NAMALWA (cell line): Measurements from ENCODE around the gene IL20.

Source experiments
- DNase-seq: peaks from one replicate; pipeline ENCODE4 v3.0.0-alpha.2; 2015; ENCODE audit warnings: low spot score

IL20 gene

DNA sequence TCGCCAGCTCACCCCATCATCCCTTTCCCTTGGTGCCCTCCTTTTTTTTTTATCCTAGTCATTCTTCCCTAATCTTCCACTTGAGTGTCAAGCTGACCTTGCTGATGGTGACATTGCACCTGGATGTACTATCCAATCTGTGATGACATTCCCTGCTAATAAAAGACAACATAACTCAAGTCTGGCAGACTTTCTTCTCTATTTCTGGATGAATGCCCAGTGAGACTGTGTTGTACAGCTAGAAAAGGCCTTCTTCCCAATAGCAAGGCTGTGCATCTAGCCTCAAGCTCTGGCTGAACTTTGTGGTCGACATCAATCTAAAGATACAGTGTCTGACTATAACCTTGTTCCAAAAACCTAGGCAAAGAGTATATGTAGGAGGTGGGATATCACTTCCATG lies 38.3 kb downstream of the IL20 start:
- DNase-seq = no peak

DNA sequence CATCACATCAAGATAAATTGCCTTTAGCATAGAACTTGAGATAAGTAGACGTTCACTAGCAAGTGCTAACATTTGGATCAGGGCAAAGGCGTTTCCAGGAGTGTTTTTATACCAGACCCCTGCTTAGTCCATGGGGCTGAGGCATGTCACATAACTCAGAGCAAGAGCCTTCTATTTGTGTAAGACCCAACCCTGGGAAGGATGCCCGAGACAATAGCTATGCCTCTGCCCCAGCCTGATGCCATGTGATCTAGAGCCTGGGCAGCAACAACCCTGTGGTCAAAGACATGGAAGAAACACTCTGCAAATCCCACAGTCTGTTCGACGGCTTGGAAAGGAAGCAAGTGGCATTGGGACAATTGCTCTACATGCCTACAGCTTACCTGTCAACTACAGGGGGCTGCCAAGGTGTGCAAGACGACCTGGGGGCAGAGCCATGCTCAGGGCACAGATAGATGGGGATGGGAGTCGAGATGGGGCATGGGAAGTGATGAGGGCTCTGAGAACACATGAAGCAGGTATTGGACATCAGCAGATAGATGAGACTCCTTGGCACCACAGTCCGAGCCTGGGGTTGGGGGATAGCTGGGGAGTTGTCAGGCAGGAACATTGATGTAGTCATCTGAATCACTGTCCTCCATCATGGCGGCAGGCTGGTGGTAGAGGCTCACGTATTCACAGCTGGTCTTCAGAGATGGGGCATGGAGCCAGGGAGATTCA lies 39.2 kb downstream of the IL20 start:
- no peak for DNase-seq

DNA sequence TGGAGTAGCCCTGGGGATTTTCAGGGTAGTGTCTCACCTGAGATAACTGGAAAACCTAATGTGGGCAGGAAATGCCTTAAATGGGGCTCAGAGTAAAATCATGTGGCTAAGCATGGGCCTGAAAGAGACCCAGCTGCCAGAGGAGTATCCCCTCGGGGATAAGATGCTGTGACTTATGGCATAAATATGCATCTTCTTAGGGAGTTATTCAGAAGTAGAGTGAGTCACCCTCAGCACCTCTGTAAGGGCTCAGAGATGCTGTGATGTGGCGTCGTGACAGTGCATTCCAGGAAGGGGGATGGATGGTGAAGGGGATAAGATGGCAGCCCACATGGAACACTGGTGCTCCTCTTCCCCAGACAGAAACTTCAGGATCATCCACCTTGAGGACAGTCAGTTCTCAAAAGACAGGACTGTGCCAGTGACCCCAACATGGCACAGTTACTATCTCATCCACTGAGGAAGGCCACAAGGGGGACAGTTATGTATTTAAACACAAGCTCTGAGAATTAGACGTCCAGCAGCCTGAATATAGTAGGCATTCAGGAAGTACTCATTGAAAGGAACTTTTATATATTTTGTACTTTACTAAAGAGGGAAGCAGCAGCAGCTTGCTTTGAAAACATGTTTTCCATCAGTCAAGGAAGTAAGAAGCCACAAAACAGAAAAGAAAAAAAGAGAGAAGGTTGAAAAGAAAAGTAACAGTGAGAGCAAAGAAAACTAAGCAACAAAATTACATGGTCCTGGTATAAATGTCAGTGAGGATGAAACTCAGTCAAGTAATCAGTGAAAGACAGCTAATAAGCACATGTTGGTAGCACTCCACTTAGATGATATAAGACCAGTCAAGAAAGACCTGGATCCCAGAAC lies 40.1 kb downstream of the IL20 start:
- peak; percentile 65 for DNase-seq

DNA sequence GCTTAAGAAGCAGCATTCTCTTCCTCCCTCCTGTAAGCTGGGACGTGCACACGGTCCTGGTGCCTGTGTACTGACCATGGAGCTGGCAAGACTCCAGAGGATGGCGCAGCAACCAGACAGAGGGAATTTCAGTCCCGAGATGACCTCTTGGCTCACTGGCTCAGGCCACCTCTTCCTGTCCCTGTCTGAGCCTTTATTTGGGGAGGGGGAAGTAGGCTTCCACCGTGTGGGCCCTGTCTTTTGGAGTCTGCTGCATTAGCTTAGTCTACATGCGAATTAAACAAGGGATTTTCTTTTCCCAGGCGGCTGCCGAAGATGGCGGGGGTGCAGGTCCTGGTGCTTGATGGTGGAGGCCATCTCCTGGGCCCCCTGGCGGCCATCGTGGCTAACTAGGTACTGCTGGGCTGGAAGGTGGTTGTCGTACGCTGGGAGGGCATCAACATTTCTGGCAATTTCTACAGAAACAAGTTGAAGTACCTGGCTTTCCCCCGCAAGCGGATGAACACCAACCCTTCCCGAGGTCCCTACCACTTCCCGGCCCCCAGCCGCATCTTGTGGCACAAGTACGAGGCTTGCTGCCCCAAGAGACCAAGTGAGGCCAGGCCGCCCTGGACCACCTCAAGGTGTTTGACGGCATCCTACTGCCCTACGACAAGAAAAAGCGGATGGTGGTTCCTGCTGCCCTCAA lies 42.0 kb downstream of the IL20 start:
- no peak for DNase-seq

DNA sequence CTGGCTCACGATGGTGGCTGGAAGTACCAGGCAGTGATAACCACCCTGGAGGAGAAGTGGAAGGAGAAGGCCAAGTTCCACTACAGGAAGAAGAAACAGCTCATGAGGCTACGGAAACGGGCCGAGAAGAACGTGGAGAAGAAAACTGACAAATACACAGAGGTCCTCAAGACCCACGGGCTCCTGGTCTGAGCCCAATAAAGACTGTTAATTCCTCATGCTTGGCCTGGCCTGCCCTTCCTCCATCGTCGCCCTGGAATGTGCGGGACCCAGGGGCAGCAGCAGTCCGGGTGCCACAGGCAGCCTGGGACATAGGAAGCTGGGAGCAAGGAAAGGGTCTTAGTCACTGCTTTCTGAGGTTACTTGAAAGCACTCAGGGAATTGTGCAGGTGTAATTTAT lies 42.6 kb downstream of the IL20 start:
- DNase-seq = no peak

DNA sequence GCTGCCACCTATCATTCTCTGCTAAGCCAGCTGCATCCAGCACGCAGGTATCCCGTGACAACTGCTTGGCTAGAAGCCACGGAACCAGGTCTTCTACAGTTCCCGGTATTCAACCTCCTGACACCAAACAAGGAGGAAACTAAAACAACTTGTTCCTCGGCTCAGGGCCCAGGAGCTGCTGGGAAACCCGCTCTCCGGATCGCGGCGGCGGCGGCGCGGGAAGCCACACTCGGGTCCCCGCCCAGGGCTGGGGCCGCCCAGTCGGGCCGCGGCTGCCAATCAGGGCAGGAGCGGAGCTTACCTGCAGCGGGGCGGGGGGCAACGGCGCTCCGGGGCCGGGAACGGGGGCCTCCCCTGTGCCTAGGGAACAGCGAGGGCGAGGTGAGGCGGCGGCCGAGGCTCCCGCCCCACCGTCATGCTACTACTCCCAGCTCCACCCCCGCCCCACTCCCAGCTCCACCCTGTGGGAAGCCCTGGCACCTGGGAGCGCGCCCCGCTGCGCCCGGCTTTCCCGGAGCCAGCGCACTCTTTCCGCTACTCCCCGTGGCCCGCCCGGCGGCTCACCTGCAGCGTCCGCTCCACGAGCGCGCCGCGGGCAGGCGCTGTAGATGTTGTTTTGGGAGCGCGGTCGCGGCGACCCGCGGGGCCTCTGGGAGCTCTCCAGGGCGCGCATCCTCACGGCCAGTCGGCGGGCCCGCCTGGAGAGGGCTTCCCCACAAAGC lies 43.9 kb downstream of the IL20 start:
- no peak for DNase-seq

DNA sequence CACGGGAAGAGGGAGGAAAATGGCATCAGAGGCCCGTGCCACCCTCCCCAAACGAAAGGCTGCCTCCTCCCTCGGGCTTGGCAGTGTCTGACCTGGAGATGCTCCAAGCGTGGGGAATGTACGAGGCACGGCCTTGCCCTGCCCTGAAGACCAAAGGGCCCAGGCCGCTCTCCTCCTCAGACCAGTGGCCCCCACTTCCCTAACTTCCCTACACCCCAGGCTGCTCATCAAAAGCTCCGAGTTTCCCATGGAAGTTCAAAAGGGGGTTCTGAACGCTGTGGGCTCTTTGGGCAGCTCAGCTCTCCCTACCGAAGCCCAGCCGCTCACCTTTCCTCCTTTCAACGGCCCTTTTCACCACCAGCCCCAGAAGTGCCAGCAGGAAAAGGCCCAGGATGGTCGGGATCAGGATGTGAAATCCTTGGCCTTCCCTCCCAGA lies 44.5 kb downstream of the IL20 start:
- DNase-seq = no peak

DNA sequence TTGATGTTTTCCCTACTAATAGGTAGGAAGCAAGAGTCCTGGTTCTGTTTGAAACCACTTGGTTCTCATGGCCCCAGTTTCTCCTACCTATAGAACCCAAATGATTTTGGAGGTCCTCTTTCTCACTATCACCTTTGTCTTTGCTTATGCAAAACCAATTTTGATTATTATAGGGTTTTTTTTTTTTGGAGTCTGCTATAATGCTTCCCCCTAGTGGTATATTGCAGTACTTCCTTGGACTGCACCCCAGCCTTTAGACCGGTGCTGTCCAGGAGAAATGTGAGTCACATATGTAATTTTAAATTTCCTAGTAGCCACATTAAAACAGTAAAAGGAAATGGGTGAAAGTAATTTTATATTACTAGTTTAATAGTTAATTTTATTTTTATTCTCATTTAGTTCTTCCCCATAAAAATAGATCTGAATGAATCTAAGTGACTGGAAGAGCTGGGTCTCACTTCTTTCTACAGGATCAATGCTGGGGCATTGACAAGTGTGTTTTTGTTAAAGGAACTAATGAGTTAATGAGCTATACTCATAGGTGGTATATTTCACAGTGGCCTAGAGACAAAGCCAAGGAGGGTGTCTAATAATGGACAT lies 45.7 kb downstream of the IL20 start:
- peak; percentile 72 for DNase-seq

DNA sequence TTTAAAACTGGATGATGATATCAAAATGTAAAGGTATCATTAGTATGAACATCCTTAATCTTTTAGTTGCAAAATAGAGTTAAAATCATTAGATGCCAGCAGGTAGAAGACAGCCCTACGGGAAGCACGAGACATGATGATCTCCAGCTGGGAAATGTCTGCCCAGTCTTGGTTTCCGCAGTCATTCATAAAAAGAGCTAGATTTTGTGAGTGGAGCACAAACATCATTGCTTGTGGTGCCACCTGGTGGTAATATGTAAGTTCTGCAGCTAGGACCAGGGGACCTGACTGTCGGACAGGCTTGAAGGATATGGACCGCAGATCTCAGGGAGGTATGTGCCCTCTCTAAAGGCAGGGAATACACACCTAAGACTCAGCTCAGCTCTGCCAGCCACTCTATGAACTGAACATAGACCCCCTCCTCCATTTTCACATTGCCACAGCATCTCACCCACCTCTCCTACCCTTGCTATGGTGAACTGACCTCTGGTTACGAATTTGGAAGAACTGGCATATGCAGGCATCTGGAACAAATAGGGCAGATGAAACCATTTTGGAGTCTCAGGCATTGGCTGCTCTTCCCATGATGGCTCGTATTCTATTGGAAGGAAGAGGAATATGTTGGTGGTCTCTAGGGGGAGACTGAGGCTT lies 47.1 kb downstream of the IL20 start:
- peak; percentile 88 for DNase-seq

DNA sequence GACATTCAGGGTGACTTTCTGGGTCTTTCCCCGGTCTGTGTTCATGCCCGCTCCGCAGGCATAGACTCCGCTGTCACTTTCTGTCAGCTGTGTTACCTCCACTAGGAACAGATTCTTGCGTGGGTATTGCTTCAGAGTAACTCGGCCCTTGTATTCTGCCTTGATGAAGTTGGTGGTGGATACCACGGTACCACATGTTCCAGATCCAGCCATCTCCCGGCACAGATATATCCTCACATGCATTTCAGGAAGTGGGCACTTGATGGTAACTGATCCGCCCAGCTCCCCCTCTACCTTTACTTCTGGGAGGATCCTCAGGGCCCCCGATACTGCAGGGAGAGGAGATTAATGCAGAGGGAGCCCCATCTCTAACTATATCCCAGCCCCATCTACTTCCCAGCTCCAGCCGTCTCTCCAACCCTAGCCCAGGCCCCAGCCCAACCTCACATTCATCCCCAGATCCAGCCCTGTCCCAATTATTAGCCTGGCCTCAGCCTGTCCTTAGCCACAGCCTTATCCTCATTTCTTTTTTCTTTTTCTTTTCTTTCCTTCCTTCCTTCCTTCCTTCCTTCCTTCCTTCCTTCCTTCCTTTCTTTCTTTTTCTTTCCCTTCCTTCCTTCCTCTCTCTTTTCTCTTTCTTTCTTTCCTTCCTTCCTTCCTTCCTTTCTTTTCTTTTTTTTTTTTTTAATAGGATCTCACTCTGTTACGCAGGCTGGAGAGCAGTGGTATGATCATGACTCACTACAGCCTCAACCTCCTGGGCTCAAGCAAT lies 48.5 kb downstream of the IL20 start:
- no peak for DNase-seq

DNA sequence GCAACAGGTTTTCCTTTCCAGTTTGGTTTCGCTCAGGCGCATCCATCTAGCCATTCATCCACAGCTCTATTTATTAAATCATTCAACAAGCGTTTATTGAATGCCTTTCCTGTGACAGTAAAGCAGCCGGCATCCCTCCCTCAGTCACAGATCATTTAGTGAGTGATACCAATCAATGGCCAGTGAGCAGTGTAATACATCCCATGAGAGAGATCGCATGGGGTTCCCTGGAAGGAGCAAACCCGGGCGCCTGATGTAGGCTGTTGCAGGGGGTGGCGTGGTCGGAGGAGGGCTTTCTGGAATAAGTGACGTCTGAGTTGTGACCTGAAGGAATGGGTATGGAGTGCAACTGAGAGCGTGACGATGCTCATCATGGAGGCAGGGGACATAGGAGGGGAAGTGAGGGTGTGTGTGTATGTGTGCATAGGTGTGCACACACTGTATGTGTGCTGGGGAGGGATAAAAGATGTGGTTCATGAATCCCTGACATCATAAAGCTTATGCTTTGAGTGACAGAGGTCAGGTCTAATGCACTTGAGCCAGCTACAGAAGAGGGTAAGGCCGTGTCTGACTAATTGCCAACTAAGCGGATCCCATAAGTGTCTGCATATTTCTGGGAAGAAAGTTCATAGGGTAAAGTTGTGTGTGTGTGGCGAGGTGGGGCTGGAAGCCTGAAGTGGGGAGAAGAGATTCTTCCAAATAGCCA lies 49.8 kb downstream of the IL20 start:
- no peak for DNase-seq

DNA sequence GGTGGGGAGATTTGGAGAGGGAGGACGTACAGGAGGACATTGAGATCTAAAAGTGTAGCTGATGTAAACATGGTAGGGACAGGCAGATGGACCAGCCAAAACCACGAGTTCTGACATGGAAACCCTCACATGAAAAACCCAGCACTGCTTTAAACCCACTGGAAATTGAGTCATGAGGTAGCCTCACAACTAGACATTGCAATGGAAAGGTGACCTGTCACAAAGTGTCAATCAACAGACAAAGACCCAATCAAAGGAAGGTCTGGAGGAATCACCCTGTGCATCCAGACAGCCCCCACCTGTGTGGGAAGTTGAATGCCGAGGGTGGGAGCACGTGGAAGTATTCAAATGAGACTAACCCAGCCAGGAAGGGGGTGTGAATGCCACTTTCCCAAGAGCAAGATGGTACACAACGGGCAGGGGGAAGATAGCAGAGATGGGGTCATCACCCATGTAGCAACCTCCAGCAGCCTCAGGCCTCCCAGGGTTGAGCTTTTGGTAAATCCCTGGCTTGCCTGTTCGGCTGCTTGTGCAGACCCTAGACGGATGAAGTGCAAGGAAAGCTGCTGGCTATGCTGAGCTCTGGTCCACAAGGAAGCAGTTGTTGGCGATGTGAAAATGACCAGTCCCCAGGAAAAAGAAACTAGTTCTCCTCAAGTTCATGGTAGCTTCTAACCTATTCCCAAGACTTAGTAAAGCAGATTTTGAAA lies 50.7 kb downstream of the IL20 start:
- no peak for DNase-seq

DNA sequence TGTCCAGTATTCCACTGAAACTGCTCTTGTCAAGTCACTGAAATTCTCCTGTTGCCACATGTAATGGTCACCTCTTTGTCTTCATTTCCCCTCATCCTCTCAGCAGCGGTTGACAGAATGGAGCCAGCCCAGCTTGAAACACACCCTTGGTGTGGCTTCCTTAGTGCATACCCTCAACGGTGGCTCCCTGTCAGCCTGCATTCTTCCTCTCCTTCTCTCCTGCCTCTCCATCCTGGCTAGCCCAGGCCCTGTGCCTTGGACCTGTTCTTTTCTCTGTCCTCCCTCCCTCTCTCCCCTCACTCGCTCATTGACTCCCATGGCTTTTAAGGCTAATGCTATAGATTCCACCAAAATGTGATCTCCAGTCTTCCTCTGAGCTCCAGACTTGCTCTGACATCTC lies 52.7 kb downstream of the IL20 start:
- DNase-seq = no peak
